Measurements from ENCODE around the gene MSMB.
"Not testable (repeated sequence)": the region's sequence is repeated elsewhere in the genome, so short reads cannot be mapped to it uniquely, and the experiment has no call there.

Gene MSMB

DNA sequence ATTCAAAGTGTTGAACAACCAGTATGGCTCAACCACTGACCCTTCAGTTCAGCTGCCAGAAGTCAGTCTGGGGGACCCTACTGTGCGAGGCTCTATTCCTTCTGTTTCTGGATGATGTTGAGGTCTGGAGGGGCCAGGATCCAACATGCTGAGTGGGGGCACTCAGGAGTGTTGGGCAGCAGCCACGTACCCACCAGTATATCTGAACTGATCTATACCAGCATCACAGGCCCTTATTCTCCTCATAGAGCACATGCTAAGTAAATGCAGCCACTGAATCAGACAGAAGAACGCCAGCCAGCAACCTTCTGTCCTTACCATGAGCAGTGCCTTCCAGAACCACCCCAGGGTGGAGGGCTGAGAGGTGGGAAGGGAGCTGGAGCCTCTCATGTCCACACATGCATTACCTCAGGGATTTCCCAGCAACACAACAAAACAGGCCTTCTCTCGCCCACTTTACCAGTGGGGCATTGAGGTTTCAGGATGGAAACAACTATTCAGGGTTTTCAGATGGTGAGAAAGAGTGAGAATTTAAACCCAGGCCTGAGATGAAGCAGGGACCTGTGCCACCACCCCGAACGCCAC, 6.8 kb upstream of the MSMB start:
- Histone ChIP-seq H4K12ac (ENCODE audit: low read depth, low read length) (no peak overlapping the region), H2AK5ac (ENCODE audit: low read length) (peak overlapping the region; percentile 97), H3K36me3 (ENCODE audit: control insufficient read depth in 1 of 2, insufficient read depth in 2 of 2, low read length in 2 of 2) (no peaks in the 10 kb centered on the region), H3K18ac (ENCODE audit: low read length) (peak overlapping the region; percentile 49), H4K91ac (ENCODE audit: low read depth, low read length) (peak overlapping the region; percentile 87), H2AFZ (ENCODE audit: insufficient read depth, low read length, poor library complexity) (no peak overlapping the region), H3K27me3 (ENCODE audit: insufficient read depth, low read length) (no peaks in the 10 kb centered on the region), H3K27ac (ENCODE audit: low read depth, low read length) (peak overlapping the region; percentile 33), H3K14ac (ENCODE audit: low read length) (peak overlapping the region; percentile 33), H2BK12ac (ENCODE audit: low read length) (peak overlapping the region; percentile 98), H3K79me1 (ENCODE audit: low read length) (peaks cover 8% of the 10 kb centered on the region), H3K4ac (ENCODE audit: low read depth, low read length) (peak overlapping the region; percentile 9), H4K8ac (ENCODE audit: low read depth, low read length) (peak overlapping the region; percentile 81), H3K4me1 (ENCODE audit: control insufficient read depth in 1 of 2, insufficient read depth in 2 of 2, low read length in 2 of 2) (peaks cover 16 to 19% of the 10 kb centered on the region in 2 experiments), H3K9ac (ENCODE audit: low read length) (peak overlapping the region; percentile 51), H3K4me2 (ENCODE audit: low read length) (no peak overlapping the region), H2BK120ac (ENCODE audit: insufficient read depth, low read length, poor library complexity) (peak overlapping the region; percentile 72), H3K23ac (ENCODE audit: low read length) (no peak overlapping the region), H3K9me3 (ENCODE audit: insufficient read depth, low read depth, low read length) (no peaks in the 10 kb centered on the region), H3K79me2 (ENCODE audit: control insufficient read depth, insufficient read depth, low read length, poor library complexity) (peaks cover 1% of the 10 kb centered on the region), H2BK5ac (ENCODE audit: low read depth, low read length, poor library complexity) (no peak overlapping the region), H3K4me3 (ENCODE audit: low read depth, low read length) (no peak overlapping the region)
- no peak for DNase-seq
- no CpG with 5 or more reads among the region's 6 CpGs for WGBS (ENCODE audit: extremely low coverage, insufficient coverage, insufficient read length)

DNA sequence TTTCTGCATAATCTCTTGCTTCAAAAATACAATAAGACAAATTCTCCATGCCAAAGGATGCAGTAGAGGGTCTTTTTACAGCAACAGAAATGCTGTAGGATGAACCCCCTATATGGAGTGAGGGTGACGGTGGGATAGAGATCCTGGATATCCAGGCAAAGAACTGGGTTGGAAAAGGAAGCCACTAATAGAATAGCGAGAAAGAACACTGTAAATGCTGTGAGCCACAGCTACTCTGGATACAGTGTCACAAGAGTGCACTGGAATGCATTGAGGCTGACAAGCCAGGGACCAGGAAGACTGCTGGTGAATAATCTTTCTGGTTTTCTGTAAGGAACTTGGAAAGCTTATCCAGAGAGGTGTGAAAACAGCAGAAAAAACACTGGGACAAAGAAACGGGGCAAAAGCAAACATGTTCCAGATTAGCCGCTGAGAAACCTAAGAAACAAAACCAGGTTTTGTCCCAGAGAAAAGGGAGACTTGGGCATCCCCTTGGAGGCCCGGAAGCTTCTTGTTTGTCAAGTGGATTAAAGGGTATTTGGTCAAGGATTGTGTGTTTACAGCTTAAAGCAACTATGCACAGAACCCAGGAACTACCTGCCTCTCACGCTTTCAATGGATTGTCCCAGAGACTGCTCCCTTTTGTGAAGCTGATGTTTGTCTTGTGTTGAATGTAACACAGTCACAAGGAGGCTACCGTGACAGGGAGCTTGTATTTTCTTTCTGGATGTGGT, 6.2 kb upstream of the MSMB start:
- Histone ChIP-seq H3K4ac (ENCODE audit: low read depth, low read length) (no peak overlapping the region), H3K4me1 (ENCODE audit: control insufficient read depth in 1 of 2, insufficient read depth in 2 of 2, low read length in 2 of 2) (peaks cover 16 to 19% of the 10 kb centered on the region in 2 experiments), H3K27me3 (ENCODE audit: insufficient read depth, low read length) (no peaks in the 10 kb centered on the region), H4K12ac (ENCODE audit: low read depth, low read length) (no peak overlapping the region), H3K79me1 (ENCODE audit: low read length) (peaks cover 8% of the 10 kb centered on the region), H3K23ac (ENCODE audit: low read length) (no peak overlapping the region), H3K79me2 (ENCODE audit: control insufficient read depth, insufficient read depth, low read length, poor library complexity) (peaks cover 1% of the 10 kb centered on the region), H3K18ac (ENCODE audit: low read length) (no peak overlapping the region), H2BK5ac (ENCODE audit: low read depth, low read length, poor library complexity) (no peak overlapping the region), H3K4me3 (ENCODE audit: low read depth, low read length) (no peak overlapping the region), H2BK12ac (ENCODE audit: low read length) (peak overlapping the region; percentile 25), H3K9me3 (ENCODE audit: insufficient read depth, low read depth, low read length) (no peaks in the 10 kb centered on the region), H3K9ac (ENCODE audit: low read length) (no peak overlapping the region), H3K36me3 (ENCODE audit: control insufficient read depth in 1 of 2, insufficient read depth in 2 of 2, low read length in 2 of 2) (no peaks in the 10 kb centered on the region), H3K4me2 (ENCODE audit: low read length) (no peak overlapping the region), H4K91ac (ENCODE audit: low read depth, low read length) (peak overlapping the region; percentile 87), H3K14ac (ENCODE audit: low read length) (peak overlapping the region; percentile 33), H2AFZ (ENCODE audit: insufficient read depth, low read length, poor library complexity) (no peak overlapping the region), H4K8ac (ENCODE audit: low read depth, low read length) (peak overlapping the region; percentile 18), H2AK5ac (ENCODE audit: low read length) (no peak overlapping the region), H2BK120ac (ENCODE audit: insufficient read depth, low read length, poor library complexity) (peak overlapping the region; percentile 72), H3K27ac (ENCODE audit: low read depth, low read length) (no peak overlapping the region)
- no peak for DNase-seq
- no CpG with 5 or more reads among the region's 7 CpGs for WGBS (ENCODE audit: extremely low coverage, insufficient coverage, insufficient read length)

DNA sequence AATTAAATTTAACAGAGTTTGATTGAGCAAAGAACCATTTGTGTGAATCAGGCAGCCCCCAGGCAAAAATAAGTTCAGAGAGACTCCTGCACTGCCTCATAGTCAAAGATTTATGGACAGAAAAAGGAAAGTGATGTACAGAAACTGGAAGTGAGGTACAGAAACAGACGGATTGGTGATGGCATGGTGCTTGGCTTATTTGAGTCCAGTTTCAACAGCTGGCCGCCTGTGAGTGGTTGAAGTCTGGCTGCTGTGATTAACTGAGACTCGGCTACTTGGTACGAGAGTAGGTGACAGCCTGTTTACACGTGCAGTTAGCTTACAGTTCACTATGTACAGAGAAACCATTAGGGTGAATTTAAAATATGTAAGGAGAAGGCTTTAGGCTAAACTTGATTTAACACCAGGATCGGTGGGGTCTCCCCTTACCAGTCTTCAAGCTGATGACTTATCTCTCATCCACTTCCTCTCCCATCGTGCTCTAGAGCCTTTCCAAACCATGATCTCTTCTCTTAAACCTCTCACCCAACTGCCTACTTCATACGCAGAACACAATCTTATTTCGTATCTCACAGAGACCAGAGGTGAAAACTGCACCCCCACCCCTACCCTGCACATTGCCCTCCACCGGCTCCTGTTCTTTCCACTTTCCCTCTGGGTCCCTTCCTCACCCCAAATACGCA, 5.0 kb upstream of the MSMB start:
- Histone ChIP-seq H3K4me1 (ENCODE audit: control insufficient read depth in 1 of 2, insufficient read depth in 2 of 2, low read length in 2 of 2) (peaks cover 16 to 19% of the 10 kb centered on the region in 2 experiments), H3K18ac (ENCODE audit: low read length) (no peak overlapping the region), H2AK5ac (ENCODE audit: low read length) (no peak overlapping the region), H2BK120ac (ENCODE audit: insufficient read depth, low read length, poor library complexity) (no peak overlapping the region), H2AFZ (ENCODE audit: insufficient read depth, low read length, poor library complexity) (no peak overlapping the region), H4K8ac (ENCODE audit: low read depth, low read length) (no peak overlapping the region), H3K9me3 (ENCODE audit: insufficient read depth, low read depth, low read length) (no peaks in the 10 kb centered on the region), H4K91ac (ENCODE audit: low read depth, low read length) (no peak overlapping the region), H3K4me3 (ENCODE audit: low read depth, low read length) (no peak overlapping the region), H2BK5ac (ENCODE audit: low read depth, low read length, poor library complexity) (no peak overlapping the region), H3K9ac (ENCODE audit: low read length) (no peak overlapping the region), H3K4ac (ENCODE audit: low read depth, low read length) (no peak overlapping the region), H2BK12ac (ENCODE audit: low read length) (peak overlapping the region; percentile 78), H3K27me3 (ENCODE audit: insufficient read depth, low read length) (no peaks in the 10 kb centered on the region), H3K79me2 (ENCODE audit: control insufficient read depth, insufficient read depth, low read length, poor library complexity) (peaks cover 1% of the 10 kb centered on the region), H3K36me3 (ENCODE audit: control insufficient read depth in 1 of 2, insufficient read depth in 2 of 2, low read length in 2 of 2) (no peaks in the 10 kb centered on the region), H3K23ac (ENCODE audit: low read length) (no peak overlapping the region), H4K12ac (ENCODE audit: low read depth, low read length) (no peak overlapping the region), H3K14ac (ENCODE audit: low read length) (no peak overlapping the region), H3K27ac (ENCODE audit: low read depth, low read length) (no peak overlapping the region), H3K79me1 (ENCODE audit: low read length) (peaks cover 8% of the 10 kb centered on the region), H3K4me2 (ENCODE audit: low read length) (no peak overlapping the region)
- WGBS (ENCODE audit: extremely low coverage, insufficient coverage, insufficient read length) = no CpG with 5 or more reads among the region's 11 CpGs
- no peak for DNase-seq

DNA sequence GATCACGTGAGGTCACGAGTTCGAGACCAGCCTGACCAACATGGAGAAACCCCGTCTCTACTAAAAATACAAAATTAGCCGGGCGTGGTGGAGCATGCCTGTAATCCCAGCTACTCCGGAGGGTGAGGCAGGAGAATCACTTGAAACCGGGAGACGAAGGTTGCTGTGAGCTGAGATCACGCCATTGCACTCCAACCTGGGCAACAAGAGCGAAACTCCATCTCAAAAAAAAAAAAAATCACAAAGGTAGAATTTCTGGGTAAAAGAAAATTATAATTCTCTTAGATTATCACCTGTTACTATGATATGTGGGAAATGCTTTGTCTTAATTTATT, 3.4 kb upstream of the MSMB start:
- H2AFZ ChIP-seq (ENCODE audit: insufficient read depth, low read length, poor library complexity); H3K23ac ChIP-seq (ENCODE audit: low read length); H2BK120ac ChIP-seq (ENCODE audit: insufficient read depth, low read length, poor library complexity); H3K4me3 ChIP-seq (ENCODE audit: low read depth, low read length); H3K27ac ChIP-seq (ENCODE audit: low read depth, low read length); H3K79me1 ChIP-seq (ENCODE audit: low read length); H3K27me3 ChIP-seq (ENCODE audit: insufficient read depth, low read length); H4K12ac ChIP-seq (ENCODE audit: low read depth, low read length); H3K4ac ChIP-seq (ENCODE audit: low read depth, low read length); H3K36me3 ChIP-seq (ENCODE audit: control insufficient read depth in 1 of 2, insufficient read depth in 2 of 2, low read length in 2 of 2); H3K4me2 ChIP-seq (ENCODE audit: low read length); DNase-seq; H3K9me3 ChIP-seq (ENCODE audit: insufficient read depth, low read depth, low read length); H4K91ac ChIP-seq (ENCODE audit: low read depth, low read length); H3K9ac ChIP-seq (ENCODE audit: low read length); H2BK5ac ChIP-seq (ENCODE audit: low read depth, low read length, poor library complexity); H3K79me2 ChIP-seq (ENCODE audit: control insufficient read depth, insufficient read depth, low read length, poor library complexity); H2BK12ac ChIP-seq (ENCODE audit: low read length); H4K8ac ChIP-seq (ENCODE audit: low read depth, low read length); H2AK5ac ChIP-seq (ENCODE audit: low read length); H3K18ac ChIP-seq (ENCODE audit: low read length); H3K14ac ChIP-seq (ENCODE audit: low read length): not testable (repeated sequence)
- WGBS (ENCODE audit: extremely low coverage, insufficient coverage, insufficient read length) = no CpG with 5 or more reads among the region's 11 CpGs
- peaks cover 15 to 17% of the 10 kb centered on the region in 2 experiments for H3K4me1 ChIP-seq (ENCODE audit: control insufficient read depth in 1 of 2, insufficient read depth in 2 of 2, low read length in 2 of 2)

All from trophoblast cell (in vitro differentiated cells and primary cell).